C4-2B (cell line): ENCODE measurements around the gene PAK4.

Source experiments
- CTCF ChIP-seq: fragments of 450-650 bp; conservative IDR thresholded peaks from 2 replicates; pipeline ENCODE4 v1.5.1; 2017; ENCODE audit warnings: mild to moderate bottlenecking
- ZFX ChIP-seq: fragments of 450-650 bp; IDR thresholded peaks from 2 replicates; pipeline ENCODE4 v1.6.1; 2017

GRCh38 chr19:39127812-39128515 is 2.4 kb downstream of the PAK4 start:
- TF ChIP-seq CTCF, result no peak
- TF ChIP-seq ZFX, result no peak
